Endothelial cell of umbilical vein (primary cell): ENCODE results near the gene SH3PXD2A. TPM values are rescaled to one million over a fixed set of nuclear protein-coding genes. Genes with fewer than 3 reads are reported as not detected.

Experiments
- BruUV-seq: library from RNA; stranded (reverse); fragments of 400-500 nt; replicated peaks from 2 replicates; lab custom pipeline; 2021; lab: Mats Ljungman, UMichigan
- CTCF ChIA-PET: fragments of 300-600, 350-600 bp; sonication (Branson Sonifier 250); formaldehyde crosslinking; loops from one replicate; lab custom pipeline; 2021; ENCODE audit warnings: antibody characterized with exemption, inconsistent platforms; lab: Charles Lee
- POLR2A ChIA-PET: fragments of 300-600, 350-600 bp; sonication (Branson Sonifier 250); formaldehyde crosslinking; loops from one replicate; lab custom pipeline; 2021; ENCODE audit warnings: antibody characterized with exemption, inconsistent platforms; lab: Charles Lee
- DNase-seq: peaks from one replicate; pipeline ENCODE4 v3.0.0-alpha.2; 2011; ENCODE audit warnings: low read depth, low spot score
- FAIRE-seq: peaks from 2 replicates; lab custom pipeline; 2011; peaks lifted over from hg19 to GRCh38; lab: Jason Lieb, UNC
- H2AFZ ChIP-seq: 2 replicates; pipeline ENCODE4 v1.6.0; 2012; ENCODE audit warnings: low read depth, low read length, control low read depth, inconsistent platforms
- H3K27ac ChIP-seq: 2 replicates; pipeline ENCODE4 v1.5.1; 2011; ENCODE audit warnings: low read depth, mild to moderate bottlenecking, control low read depth, low read length, moderate library complexity; ENCODE audit not compliant: insufficient read depth
- H3K27me3 ChIP-seq, 2 experiments: 2 replicates each; pipeline versions ENCODE4 v1.6.0 to v1.6.1; 2011; ENCODE audit warnings: low read length in 2 of 2, mixed read lengths in 1 of 2; ENCODE audit not compliant: control insufficient read depth in 2 of 2, insufficient read depth in 2 of 2
- H3K36me3 ChIP-seq, 2 experiments: 2 replicates in 1 of 2; 3 replicates in 1 of 2; pipeline ENCODE4 v1.5.1; 2011; ENCODE audit warnings: low read length in 2 of 2, mild to moderate bottlenecking in 1 of 2, moderate library complexity in 1 of 2; ENCODE audit not compliant: control insufficient read depth in 2 of 2, insufficient read depth in 2 of 2; ENCODE audit errors: extremely low read depth in 1 of 2
- H3K4me1 ChIP-seq: 3 replicates; pipeline ENCODE4 v1.5.1; 2011; ENCODE audit warnings: mild to moderate bottlenecking, low read length; ENCODE audit not compliant: control insufficient read depth, insufficient read depth; ENCODE audit errors: extremely low read depth
- H3K4me2 ChIP-seq: 2 replicates; pipeline ENCODE4 v1.6.1; 2011; ENCODE audit warnings: low read length, control low read depth, mixed read lengths; ENCODE audit not compliant: insufficient read depth
- H3K4me3 ChIP-seq, 3 experiments: fragments of 200-600 bp in 1 of 3; sonication (generic), shearing (Covaris generic) in 1 of 3; replicated peaks in 1 of 3; 2 replicates each; pipeline ENCODE4 v1.5.1; 2011 to 2016; ENCODE audit warnings: control low read depth in 3 of 3, low read length in 3 of 3, mild to moderate bottlenecking in 2 of 3, inconsistent platforms in 1 of 3, low read depth in 1 of 3, moderate library complexity in 1 of 3; ENCODE audit not compliant: insufficient read depth in 1 of 3
- H3K79me2 ChIP-seq: 2 replicates; pipeline ENCODE4 v1.6.0; 2012; ENCODE audit warnings: low read length, inconsistent platforms; ENCODE audit not compliant: control insufficient read depth, insufficient read depth
- H3K9ac ChIP-seq: replicated peaks from 2 replicates; pipeline ENCODE3; 2011; ENCODE audit warnings: low read length, control low read depth; ENCODE audit not compliant: insufficient read depth; ENCODE audit errors: extremely low read depth
- H3K9me1 ChIP-seq: replicated peaks from 3 replicates; pipeline ENCODE4 v1.6.0; 2011; ENCODE audit warnings: mild to moderate bottlenecking, low read length; ENCODE audit not compliant: control insufficient read depth, insufficient read depth; ENCODE audit errors: extremely low read depth
- H3K9me3 ChIP-seq: replicated peaks from 2 replicates; pipeline ENCODE4 v1.5.1; 2012; ENCODE audit warnings: low read length, inconsistent platforms; ENCODE audit not compliant: control insufficient read depth, insufficient read depth
- H4K20me1 ChIP-seq: replicated peaks from 2 replicates; pipeline ENCODE3; 2011; ENCODE audit warnings: mild to moderate bottlenecking, low read length; ENCODE audit not compliant: control insufficient read depth, insufficient read depth; ENCODE audit errors: extremely low read depth
- CTCF ChIP-seq, 2 donors: IDR thresholded peaks; 1 replicate in 1 of 2; 2 replicates in 1 of 2; pipeline ENCODE4 v1.5.1; 2011; ENCODE audit warnings: low read length in 2 of 2, mild to moderate bottlenecking in 2 of 2, moderate library complexity in 2 of 2, control low read depth in 1 of 2, inconsistent platforms in 1 of 2, low read depth in 1 of 2; ENCODE audit not compliant: insufficient read depth in 1 of 2; ENCODE audit errors: extremely low read depth in 1 of 2
- EZH2 ChIP-seq: IDR thresholded peaks from 2 replicates; pipeline ENCODE4 v1.6.1; 2012; ENCODE audit warnings: borderline replicate concordance, low read depth, mild to moderate bottlenecking, moderate library complexity, low read length, inconsistent platforms; ENCODE audit not compliant: severe bottlenecking
- FOS ChIP-seq: IDR thresholded peaks from 2 replicates; pipeline ENCODE4 v1.6.1; 2011; ENCODE audit warnings: mild to moderate bottlenecking, low read length, moderate library complexity, borderline replicate concordance; ENCODE audit not compliant: insufficient read depth
- GATA2 ChIP-seq: IDR thresholded peaks from 2 replicates; pipeline ENCODE4 v1.7.0; 2011; ENCODE audit warnings: low read depth, mild to moderate bottlenecking, moderate library complexity, mixed read lengths, low read length; ENCODE audit not compliant: insufficient read length, insufficient read depth
- JUN ChIP-seq: IDR thresholded peaks from 2 replicates; pipeline ENCODE4 v1.6.1; 2011; ENCODE audit warnings: borderline replicate concordance, low read depth; ENCODE audit not compliant: insufficient read length, insufficient read depth
- MAX ChIP-seq: IDR thresholded peaks from 2 replicates; pipeline ENCODE4 v1.6.1; 2011; ENCODE audit not compliant: insufficient read depth, insufficient read length
- MYC ChIP-seq: IDR thresholded peaks from one replicate; pipeline ENCODE4 v1.6.1; 2011; ENCODE audit warnings: mild to moderate bottlenecking, low read depth, low read length
- POLR2A ChIP-seq: IDR thresholded peaks from 2 replicates; pipeline ENCODE4 v1.6.1; 2012; ENCODE audit warnings: low read depth, mild to moderate bottlenecking, control low read depth, low read length
- POLR2AphosphoS5 ChIP-seq: IDR thresholded peaks from 2 replicates; pipeline ENCODE4 v1.6.1; 2012; ENCODE audit warnings: low read depth, mild to moderate bottlenecking, control low read depth, low read length, moderate library complexity; ENCODE audit not compliant: insufficient read depth
- dilution Hi-C: fragments of 300-500 bp; cut with MboI; formaldehyde crosslinking; loops from one replicate; pipeline ENCODE4 v1.15.0; 2019; ENCODE audit warnings: low sequenced_read_pairs; ENCODE audit not compliant: extremely low pct_ligation_motif_present
- intact Hi-C: fragments of 100-400 bp; cut with micrococcal nuclease; formaldehyde crosslinking; loops from one replicate; pipeline ENCODE4 v1.10.0; 2022
- polyA plus RNA-seq, 4 experiments: library from polyadenylated mRNA; depleted of rRNA in 3 of 4; stranded (reverse) in 3 of 4; unstranded in 1 of 4; fragments of >200 nt; gene quantifications; 2 replicates each; pipeline versions ENCODE4 v1.2.1 to v1.2.3, GENCODE V29; 2011 to 2012; ENCODE audit warnings: missing spikeins in 1 of 4
- total RNA-seq: library from RNA; stranded (reverse); gene quantifications from 2 replicates; pipeline ENCODE4 v1.2.3, GENCODE V29; 2021

Gene SH3PXD2A
- total and polyA plus RNA-seq, 2 donors (not counting 3 experiments of a cell fraction or from before 2014, with no cell fraction given), result 1.4 to 5.1 TPM

GRCh38 chr10:103558911-103559310 is 296.5 kb downstream of the SH3PXD2A start:
- peaks cover 18 to 23% of the 10 kb centered on the region in 2 experiments for H3K27me3 ChIP-seq
- no peak overlapping the region for H3K4me2 ChIP-seq
- no peaks in the 10 kb centered on the region for H3K9me3 ChIP-seq
- no peaks in the 10 kb centered on the region for H3K36me3 ChIP-seq
- H3K9ac ChIP-seq, result no peak overlapping the region
- no TSS peak for BruUV-seq
- DNase-seq (no peak), FAIRE-seq (no peak)
- no peaks in the 10 kb centered on the region for H3K4me1 ChIP-seq
- H3K27ac ChIP-seq, result no peak overlapping the region
- TF ChIP-seq CTCF (IDR thresholded peaks at IDR 0.05; ENCODE audit: extremely low read depth in 1 of 2, insufficient read depth in 1 of 2, low read depth in 1 of 2, low read length in 2 of 2) (no peak), MYC (no peak), POLR2A (no peak), EZH2 (no peak), POLR2AphosphoS5 (no peak), FOS (no peak)
- no peaks in the 10 kb centered on the region for H4K20me1 ChIP-seq
- H3K9me1 ChIP-seq, result no peaks in the 10 kb centered on the region
- CTCF ChIA-PET, result no interaction called here
- intact Hi-C loops, result no loop called here
- dilution Hi-C loops, result no loop called here
- POLR2A ChIA-PET, result no interaction called here
- no peaks in the 10 kb centered on the region for H3K79me2 ChIP-seq
- no peak overlapping the region for H2AFZ ChIP-seq
- H3K4me3 ChIP-seq, result no peak overlapping the region

GRCh38 chr10:103557455-103557854 is 297.9 kb downstream of the SH3PXD2A start:
- H3K4me1 ChIP-seq, result no peaks in the 10 kb centered on the region
- no TSS peak for BruUV-seq
- FAIRE-seq (no peak), DNase-seq (no peak)
- peaks cover 19 to 25% of the 10 kb centered on the region in 2 experiments for H3K27me3 ChIP-seq
- dilution Hi-C loops, result no loop called here
- no peak overlapping the region for H3K4me2 ChIP-seq
- H3K79me2 ChIP-seq, result no peaks in the 10 kb centered on the region
- H3K9me1 ChIP-seq, result no peaks in the 10 kb centered on the region
- CTCF ChIA-PET, result interaction anchor here (1.7 kb wide), 1 partner anchor 11 kb away, joined by 6 read pairs; no protein-coding TSS in a partner anchor
- no peaks in the 10 kb centered on the region for H3K36me3 ChIP-seq
- POLR2A ChIA-PET, result no interaction called here
- no peak overlapping the region for H2AFZ ChIP-seq
- TF ChIP-seq CTCF (IDR thresholded peaks at IDR 0.05; ENCODE audit: extremely low read depth in 1 of 2, insufficient read depth in 1 of 2, low read depth in 1 of 2, low read length in 2 of 2), result no peak
- no peak for TF ChIP-seq JUN
- no peak for TF ChIP-seq MAX
- TF ChIP-seq MYC, result no peak
- no peak for TF ChIP-seq GATA2
- no peak for TF ChIP-seq POLR2AphosphoS5
- TF ChIP-seq POLR2A, result no peak
- no peak for TF ChIP-seq EZH2
- TF ChIP-seq FOS, result no peak
- H4K20me1 ChIP-seq, result no peaks in the 10 kb centered on the region
- H3K4me3 ChIP-seq, result no peak overlapping the region
- no peaks in the 10 kb centered on the region for H3K9me3 ChIP-seq
- intact Hi-C loops, result no loop called here
- H3K27ac ChIP-seq, result no peak overlapping the region
- no peak overlapping the region for H3K9ac ChIP-seq
